ENCODE data around the gene SARS2.

GRCh38 chr19:38907670-38908069 lies 22.9 kb downstream of the SARS2 start:
- TF ChIP-seq, protein P1, sequence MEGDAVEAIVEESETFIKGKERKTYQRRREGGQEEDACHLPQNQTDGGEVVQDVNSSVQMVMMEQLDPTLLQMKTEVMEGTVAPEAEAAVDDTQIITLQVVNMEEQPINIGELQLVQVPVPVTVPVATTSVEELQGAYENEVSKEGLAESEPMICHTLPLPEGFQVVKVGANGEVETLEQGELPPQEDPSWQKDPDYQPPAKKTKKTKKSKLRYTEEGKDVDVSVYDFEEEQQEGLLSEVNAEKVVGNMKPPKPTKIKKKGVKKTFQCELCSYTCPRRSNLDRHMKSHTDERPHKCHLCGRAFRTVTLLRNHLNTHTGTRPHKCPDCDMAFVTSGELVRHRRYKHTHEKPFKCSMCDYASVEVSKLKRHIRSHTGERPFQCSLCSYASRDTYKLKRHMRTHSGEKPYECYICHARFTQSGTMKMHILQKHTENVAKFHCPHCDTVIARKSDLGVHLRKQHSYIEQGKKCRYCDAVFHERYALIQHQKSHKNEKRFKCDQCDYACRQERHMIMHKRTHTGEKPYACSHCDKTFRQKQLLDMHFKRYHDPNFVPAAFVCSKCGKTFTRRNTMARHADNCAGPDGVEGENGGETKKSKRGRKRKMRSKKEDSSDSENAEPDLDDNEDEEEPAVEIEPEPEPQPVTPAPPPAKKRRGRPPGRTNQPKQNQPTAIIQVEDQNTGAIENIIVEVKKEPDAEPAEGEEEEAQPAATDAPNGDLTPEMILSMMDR (conservative IDR thresholded peaks at IDR 0.05 in 1 of 2, IDR thresholded peaks at IDR 0.05 in 1 of 2; ENCODE audit: low read depth in 1 of 2, low read length in 2 of 2): no peak
- no peak for TF ChIP-seq EZH2 (IDR thresholded peaks at IDR 0.05; ENCODE audit: low read length, missing control alignments)
